ENCODE results near the gene ASXL1.

The ASXL1 gene

DNA sequence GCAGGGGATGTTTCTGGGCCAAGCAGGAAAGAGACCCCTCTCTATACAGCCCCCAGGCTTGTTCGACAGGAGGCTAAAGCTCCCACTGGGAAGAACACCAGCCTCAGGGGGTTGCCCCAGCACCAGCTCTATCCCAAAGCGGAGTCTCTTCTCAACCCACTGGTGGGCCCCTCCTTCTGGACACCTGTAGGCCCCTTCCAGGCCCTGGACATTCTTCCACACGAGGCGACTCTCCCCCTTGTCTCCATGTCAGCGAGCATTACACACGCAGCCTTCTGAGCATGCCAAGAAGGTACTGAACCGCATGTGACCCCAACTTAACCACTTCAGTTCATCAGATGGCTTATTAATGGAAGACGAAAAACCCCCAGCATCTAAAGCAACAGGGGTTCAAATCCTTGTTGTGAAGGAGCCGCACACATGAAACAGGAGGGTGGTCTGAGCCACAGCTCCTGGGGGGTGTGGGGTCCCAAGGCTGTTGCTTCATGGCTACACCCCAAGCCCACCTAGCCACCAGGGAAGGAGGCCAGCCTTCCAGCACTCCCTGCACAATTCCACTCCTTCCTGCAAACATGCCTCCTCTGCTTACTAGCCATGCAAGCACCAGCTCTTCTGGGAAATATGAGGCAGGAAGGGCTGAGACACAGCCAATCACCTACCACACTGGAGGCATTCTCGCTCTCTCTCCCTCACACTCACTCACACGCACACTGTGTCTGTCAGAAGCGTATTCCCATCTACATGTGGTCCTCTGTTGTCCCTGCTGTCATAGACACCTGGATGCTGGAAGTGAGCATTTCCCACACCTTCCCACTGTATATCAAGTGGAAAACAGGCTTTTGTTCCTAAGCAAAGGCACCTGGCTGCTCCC lies 122.5 kb downstream of the ASXL1 start:
- DNase-seq (no peak), ATAC-seq (no peak)

- DNase-seq (no peak), ATAC-seq (no peak)
Measured at GRCh38 chr20:32481311-32482142, 123.4 kb downstream of the ASXL1 start.

DNA sequence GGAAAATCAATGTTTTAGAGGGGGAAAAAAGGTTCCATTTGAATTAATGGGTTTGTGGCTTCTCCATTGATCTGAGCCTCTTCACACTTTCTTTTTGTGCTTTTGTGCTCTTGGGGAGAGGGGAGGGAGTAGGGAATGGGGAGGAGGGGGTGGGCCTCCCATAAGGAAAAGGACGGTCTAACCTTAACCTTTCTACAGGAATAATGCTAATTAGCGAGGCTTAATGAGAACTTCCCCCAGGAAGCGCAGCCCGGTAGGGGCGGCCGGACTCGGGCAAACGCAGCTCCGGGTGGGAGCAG lies 124.0 kb downstream of the ASXL1 start:
- ATAC-seq (no peak), DNase-seq (no peak)

- no peak for ATAC-seq
Measured at GRCh38 chr20:32482442-32483261, 124.5 kb downstream of the ASXL1 start.

GRCh38 chr20:32483351-32484224 lies 125.5 kb downstream of the ASXL1 start:
- ATAC-seq = peak; percentile 37
- peak; percentile 72 for DNase-seq

More at GRCh38 chr20:32482442-32483261, 124.5 kb downstream of the ASXL1 start:
- peak; percentile 46 for DNase-seq

DNA sequence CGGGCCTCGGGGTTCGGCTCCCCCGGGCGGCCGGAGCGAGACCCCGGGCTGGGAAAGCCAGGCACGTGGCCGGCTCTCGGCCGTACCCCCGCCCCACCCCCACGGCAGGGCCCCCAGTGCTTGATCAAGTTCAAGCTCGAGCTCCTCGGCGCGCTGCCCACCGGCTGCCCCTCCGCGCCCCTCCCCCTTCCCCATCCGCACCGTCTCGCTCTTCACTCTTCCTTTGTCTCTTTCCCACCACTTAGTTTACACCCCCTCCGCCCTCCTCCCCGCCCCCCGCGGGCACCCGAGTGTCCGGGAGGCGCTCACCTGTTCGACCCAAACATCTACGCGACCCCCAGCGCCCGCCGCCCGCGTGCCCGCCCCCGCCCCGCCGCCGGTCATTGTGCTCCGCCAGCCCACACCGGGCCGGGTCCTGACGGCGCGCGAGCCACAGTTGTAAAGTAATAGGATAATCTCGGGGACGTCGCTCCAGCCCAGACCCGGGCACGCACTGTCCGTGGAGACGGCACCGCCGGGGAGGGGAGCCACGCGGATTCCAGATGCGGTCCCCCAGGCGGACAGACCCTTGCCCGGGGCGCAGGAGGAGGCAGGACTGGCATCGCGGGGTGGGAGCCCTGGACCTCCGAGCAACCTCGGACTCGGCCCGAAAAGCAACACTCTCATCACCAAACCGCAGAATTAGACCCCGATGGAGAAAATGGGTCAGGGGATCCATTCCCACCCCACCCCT lies 126.3 kb downstream of the ASXL1 start:
- ATAC-seq = no peak
- DNase-seq = peak; percentile 51

- DNase-seq (peak; percentile 79), ATAC-seq (peak; percentile 75)
Measured at GRCh38 chr20:32484958-32485769, 127.0 kb downstream of the ASXL1 start.

- no peak for ATAC-seq
Measured at GRCh38 chr20:32485770-32486478, 127.8 kb downstream of the ASXL1 start.

DNA sequence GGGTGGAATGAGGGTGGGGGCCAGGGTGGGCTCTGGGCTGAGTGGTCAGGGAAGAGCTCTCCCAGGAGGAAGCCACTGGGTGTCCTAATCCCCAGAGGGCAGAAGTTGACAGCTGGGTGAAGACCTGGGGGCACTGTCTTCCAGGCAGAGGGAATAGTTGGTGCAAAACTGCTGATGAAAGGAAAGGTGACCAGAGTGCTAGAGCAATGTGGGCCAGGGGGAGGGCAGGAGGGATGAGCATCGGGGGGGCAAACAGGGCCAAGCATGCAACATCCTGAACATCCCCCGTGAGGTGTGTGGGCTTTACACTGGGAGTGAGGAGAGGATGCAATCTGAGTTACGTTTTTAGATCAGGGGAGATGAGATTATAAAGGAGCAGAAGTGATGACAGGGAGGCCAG lies 129.2 kb downstream of the ASXL1 start:
- no peak for ATAC-seq
- DNase-seq = no peak

More at GRCh38 chr20:32485770-32486478, 127.8 kb downstream of the ASXL1 start:
- DNase-seq = no peak

DNA sequence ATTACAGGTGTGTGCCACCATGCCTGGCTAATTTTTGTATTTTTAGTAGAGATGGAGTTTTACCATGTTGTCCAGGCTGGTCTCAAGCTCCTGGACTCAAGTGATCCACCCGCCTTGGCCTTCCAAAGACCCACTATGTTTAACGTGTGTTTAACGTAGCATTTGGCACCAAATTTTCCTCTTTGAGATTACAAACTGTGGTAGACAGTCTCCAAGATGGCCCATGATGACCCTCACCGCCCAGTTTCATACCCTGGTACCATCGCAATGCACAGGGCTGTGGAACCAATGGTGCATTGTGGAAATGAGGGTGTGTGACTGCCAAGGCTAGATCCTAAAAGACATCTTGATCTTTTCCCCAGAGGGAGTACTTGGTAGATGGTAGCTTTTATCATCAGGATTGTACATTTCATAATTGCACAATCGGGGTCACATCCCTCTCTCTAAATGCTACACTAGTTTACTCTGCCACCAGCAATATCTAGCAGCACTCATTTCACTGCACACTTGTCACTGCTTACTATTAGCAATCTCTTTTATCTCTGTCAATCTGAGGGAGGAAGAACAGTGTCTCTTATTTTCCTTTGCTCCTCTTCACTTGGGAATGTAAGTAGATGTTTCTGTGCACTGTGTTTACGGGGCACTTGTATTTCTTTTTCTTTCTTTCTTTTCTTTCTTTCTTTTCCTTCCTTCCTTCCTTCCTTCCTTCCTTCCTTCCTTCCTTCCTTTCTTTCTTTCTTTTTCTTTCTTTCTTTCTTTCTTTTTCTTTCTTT lies 130.1 kb downstream of the ASXL1 start:
- no peak for ATAC-seq

More for the DNA sequence above, 130.1 kb downstream of the ASXL1 start:
- no peak for DNase-seq

Measured in stimulated activated naive CD8-positive, alpha-beta T cell treated with anti-CD3 and anti-CD28 coated beads, Interleukin-15, Interleukin-2, amounts not matched to agents 100 U/mL and 50 U/mL, for 24 hours (primary cell).